Tongue (tissue), 1 donor: ENCODE data around the gene NFRKB. TPM values are rescaled to one million over a fixed set of nuclear protein-coding genes. Genes with fewer than 3 reads are reported as not detected.

Source experiments
- total RNA-seq: library from RNA; depleted of rRNA; stranded (reverse); fragments of >200 nt; gene quantifications from one replicate; pipeline ENCODE4 v1.2.3, GENCODE V29; 2014

The NFRKB gene
- total RNA-seq, 1 donor from 2014 or later = 47.2 TPM

Other genes with a start within 250 kb of the NFRKB start
- 1.5 TPM for gene TMEM45B, start 79.7 kb downstream of the NFRKB start, total RNA-seq
- gene PRDM10, start 107.3 kb upstream of the NFRKB start, total RNA-seq = 7.5 TPM
- 159 TPM for gene APLP2, start 174.3 kb upstream of the NFRKB start, total RNA-seq